GM18951 (cell line): ENCODE results near the gene TTLL10.

Experiments used
- POLR2A ChIP-seq: IDR thresholded peaks from 4 replicates; pipeline ENCODE4 v1.6.1; 2011; ENCODE audit warnings: mild to moderate bottlenecking; ENCODE audit not compliant: insufficient read length, insufficient read depth; ENCODE audit errors: extremely low read depth
- in situ Hi-C: fragments of 300-500 bp; cut with MboI; formaldehyde crosslinking; loops from one replicate; pipeline ENCODE4 v1.12.0; 2022; ENCODE audit warnings: low sequenced_read_pairs, mixed read lengths, inconsistent platforms; ENCODE audit not compliant: unreplicated experiment

TTLL10 gene

DNA sequence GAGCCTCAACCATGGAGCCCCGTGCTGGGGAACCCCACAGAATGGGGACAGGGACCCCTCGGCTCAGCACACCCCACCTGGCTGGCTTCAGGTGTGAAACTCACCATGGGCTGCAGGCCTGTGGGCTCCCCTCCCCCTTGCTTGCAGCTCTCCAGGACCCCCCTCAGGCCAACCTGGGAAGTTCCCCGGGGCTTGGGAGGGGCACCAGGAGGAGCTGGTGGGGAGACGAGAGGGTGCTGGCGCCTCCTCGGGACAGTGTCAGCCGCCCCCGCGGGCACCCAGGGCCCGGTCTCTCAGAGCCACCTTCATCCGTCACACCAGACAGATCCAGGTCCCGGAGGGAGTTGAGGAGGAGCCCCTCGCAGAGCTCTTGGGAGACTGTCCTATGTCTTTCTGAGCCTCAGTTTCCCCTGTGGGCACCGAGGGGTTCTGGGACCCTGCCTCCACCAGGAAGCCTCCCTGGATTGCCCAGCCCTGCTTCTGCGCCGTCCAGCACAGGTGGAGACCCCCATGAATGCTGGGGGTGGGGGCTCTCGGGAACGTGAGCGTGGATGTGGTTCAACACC is 33.4 kb downstream of the TTLL10 start:
- TF ChIP-seq POLR2A = no peak
- in situ Hi-C loops = no loop called here

DNA sequence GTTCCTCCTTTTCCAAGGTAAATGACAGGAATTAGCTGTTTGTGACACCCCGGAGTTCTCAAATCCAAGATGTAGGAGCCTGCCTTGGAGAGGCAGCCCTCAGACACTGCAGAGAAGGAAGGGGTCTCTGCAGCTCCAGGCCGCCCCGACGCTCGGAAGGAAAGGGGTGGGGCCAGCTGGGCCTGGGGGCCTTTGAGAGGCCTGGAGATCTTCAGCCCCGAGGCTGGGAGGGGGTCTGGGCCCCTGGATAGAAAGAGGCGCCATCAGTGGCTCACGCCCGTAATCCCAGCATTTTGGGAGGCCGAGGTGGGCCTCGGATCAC is 33.9 kb downstream of the TTLL10 start:
- TF ChIP-seq POLR2A = no peak

DNA sequence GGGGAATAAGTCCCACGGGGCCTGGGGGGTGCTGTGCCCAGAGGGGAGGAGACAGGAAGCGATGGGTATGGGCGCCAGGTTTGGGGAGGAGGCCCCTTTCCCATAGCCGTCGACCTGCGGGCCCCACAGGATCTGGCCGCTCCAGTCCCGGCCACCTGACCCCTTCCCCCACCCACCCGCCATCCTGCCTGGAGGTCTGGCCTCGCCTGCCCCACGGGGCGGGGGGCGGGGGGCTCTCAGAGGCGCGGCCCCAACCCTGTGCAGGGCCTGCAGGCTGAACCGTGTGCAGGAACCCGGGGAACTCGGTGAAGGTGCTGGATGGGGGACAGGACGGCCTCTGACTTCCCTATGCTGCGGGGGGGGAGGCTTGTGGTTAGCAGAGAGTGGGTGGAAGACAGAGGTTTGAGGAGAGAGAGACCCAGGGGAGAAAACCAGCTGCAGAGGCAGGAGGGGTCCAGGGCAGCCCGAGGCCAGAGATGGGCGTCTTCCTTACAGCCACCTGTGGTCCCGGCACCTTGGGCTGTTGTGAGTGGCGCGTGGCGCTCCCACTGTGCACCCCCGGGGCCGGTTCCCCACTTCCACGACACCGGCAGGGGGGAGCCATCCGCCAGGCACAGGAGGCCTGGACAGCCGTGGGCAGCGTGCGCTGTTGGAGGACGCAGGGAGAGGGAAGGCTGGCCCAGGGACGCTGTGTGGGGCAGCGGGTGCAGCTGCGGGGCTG is 35.2 kb downstream of the TTLL10 start:
- TF ChIP-seq POLR2A = no peak
- in situ Hi-C loops = no loop called here

More for the DNA sequence above, 33.9 kb downstream of the TTLL10 start:
- in situ Hi-C loops = no loop called here

DNA sequence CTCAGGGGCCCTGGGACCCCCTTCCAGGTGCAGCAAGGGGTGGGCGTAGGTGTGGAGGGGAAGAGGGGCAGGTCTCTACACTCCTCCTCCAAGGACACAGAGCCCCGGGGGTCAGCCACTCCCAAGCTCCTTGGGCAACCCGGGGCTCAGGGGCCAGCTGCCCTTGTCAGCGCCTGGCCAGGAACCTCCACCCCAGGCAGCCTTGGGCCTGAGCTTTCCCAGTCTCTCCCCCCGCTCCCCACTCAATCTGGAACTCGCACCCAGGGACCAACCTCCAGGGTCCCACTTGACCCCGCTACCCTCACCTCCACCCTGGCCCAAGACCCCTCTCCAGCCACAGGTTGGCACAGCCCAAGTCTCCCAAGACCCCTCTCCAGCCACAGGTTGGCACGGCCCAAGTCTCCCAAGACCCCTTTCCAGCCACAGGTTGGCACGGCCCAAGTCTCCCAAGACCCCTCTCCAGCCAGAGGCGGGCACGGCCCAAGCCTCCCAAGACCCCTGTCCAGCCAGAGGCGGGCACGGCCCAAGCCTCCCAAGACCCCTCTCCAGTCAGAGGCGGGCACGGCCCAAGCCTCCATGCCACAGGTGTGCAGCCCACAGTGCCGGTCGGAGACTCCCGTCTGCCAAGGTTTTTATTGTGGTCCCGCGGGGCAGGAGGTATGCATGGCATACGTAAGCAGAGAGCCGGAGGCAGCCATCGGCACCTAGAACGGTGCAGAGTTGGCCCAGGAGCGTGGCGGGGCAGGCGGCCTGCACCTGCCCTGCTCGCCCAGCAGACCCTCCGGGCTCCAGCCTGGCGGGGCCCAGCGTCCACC is 37.3 kb downstream of the TTLL10 start:
- no peak for TF ChIP-seq POLR2A
- in situ Hi-C loops = no loop called here

DNA sequence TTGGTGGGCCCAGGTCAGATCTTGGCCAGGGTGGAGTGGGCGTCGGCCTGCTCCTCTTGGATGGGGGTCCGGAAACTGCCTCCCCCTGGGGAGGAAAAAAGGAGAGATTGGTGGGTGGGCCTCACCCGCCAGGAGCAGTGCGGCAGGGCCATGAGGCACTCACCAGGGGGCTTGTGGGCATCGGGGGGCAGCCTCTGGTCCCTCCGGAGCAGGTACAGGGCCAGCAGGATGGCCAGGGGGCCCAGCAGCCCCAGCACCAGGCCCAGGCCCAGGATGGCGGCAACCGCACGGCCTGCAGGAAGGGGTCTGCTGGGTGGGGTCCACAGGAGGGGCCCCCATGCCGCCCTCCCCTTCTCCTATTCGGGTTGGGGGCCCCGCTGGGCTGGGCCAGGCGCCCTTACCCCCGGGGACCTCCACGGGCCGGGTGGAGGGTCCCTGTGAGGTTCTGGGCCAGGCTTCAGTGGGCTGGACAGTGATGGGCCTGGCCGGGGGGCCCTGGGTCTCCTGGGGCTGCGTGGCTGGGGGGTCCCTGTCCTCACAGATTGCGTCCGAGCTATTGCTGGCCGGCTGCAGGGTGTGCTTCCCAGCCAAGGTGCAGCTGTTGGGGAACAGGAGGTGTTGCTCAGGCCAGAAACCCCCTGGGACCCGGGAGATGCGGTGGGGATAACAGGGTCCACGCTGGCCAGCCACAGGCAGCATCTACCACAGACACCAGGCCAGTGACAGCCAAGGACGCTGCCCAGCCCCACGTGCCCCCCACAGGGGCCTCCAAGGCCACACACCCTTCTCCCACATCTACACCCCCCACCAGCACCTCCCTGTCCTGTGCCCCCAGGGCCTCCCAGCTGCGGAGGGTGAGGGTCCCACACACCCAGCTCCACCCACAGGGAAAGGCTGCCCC is 38.1 kb downstream of the TTLL10 start:
- in situ Hi-C loops = no loop called here
- TF ChIP-seq POLR2A = no peak

DNA sequence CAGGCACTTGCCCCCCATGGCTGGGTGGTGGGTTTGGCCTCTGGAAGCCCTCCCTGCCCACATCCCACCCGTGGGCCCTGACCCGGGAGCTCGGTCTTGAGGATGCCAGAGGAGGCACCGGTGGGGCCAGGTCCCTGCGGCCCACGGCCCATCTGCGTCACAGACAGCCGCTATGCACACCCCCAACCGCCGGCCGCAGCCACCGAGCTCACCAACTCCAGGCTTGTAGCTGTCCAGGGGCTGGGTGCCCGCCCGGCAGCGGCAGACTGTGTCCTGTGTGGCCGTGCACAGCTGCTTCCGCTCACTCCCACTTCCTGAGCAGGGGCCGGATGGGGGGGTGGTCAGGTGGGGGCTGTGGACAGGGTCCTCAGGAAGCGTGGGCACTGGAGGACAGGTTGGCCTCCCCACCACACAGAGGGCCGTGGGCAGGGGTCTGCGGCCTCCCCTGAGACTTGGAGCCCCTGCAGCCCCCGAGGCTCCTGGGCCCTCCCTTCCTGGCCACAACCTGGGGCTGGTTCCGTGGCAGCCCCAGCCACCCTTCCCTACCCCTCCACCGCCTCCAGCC is 39.2 kb downstream of the TTLL10 start:
- no peak for TF ChIP-seq POLR2A
- in situ Hi-C loops = no loop called here

DNA sequence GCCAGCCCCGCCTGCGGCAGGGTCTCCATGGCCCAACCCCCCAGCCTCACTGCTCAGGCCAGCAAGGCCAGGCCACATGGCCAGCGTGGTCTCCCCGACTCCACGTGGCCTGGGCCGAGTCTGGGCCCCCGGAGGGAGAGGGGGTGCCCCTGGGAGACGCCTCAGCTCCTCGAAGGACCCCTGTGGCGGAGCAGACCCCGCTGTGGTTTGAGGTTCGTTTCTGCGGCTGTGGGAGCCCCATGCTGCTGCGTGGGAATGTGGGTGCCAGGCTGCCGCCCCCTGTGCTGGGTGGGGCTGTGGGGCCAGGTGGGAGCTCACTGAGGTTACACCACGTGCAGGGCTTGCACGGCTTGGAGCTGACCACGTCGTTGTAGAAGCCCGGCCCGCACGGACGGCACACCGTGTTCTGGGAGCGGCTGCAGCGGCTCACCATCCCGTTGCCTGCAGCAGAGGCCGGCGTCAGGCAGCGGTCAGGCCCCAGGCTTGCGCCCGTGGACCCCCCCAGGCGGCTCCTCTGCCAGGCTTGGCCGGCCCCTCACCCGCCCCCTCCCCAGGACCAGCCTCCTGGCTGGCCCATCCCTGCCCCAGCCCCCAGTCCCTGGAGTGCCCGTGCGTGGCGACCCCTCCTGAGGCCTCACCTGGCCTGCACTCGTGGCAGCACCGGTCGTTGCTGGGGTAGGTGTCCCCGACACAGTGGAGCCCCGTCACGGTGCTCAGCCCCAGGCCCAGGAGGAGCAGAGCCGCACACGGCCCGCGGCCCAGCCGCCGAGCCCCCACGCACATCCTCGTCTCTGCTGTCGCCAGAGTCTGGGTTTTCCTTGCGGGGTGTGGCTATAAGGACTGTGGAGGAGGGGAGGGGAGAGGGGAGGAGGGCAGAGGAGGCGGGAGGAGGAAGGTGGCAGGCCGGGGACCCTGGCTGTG is 39.9 kb downstream of the TTLL10 start, which contains the start of gene TNFRSF4:
TNFRSF4 (minus strand) TSS at position 809 of the 921 bp plus-strand sequence; CDS start at position 783, 26 bp downstream.
- in situ Hi-C loops = no loop called here
- no peak for TF ChIP-seq POLR2A

DNA sequence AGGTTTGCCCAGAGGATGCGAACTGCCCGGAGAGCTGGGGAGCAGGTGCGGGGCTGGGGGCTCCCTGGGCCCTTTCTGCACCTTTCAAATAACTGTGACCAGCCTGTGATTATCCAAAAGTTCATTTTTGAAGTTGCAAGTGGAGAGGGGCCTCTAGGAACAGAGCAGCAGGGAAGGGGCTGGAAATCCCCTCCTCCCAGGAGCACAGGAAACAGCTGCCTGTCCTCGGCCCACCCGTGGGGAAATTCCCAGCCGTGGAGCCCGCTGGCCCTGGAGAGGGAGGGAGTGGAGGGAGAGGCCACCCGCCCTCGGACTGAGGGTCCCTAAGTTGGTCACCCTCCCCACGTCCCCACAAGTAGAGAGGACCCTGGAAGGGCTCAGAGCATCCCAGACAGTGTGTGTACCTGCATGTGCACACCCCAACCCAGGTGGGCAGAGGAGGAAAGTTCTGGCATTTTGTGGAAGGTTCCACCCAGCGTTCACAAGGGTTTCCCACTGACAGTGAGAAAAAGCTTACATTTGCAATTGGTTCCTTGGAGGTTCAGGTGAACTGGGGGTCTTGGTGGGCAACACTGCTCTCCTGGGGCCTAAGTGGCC is 41.5 kb downstream of the TTLL10 start:
- in situ Hi-C loops = no loop called here
- no peak for TF ChIP-seq POLR2A

DNA sequence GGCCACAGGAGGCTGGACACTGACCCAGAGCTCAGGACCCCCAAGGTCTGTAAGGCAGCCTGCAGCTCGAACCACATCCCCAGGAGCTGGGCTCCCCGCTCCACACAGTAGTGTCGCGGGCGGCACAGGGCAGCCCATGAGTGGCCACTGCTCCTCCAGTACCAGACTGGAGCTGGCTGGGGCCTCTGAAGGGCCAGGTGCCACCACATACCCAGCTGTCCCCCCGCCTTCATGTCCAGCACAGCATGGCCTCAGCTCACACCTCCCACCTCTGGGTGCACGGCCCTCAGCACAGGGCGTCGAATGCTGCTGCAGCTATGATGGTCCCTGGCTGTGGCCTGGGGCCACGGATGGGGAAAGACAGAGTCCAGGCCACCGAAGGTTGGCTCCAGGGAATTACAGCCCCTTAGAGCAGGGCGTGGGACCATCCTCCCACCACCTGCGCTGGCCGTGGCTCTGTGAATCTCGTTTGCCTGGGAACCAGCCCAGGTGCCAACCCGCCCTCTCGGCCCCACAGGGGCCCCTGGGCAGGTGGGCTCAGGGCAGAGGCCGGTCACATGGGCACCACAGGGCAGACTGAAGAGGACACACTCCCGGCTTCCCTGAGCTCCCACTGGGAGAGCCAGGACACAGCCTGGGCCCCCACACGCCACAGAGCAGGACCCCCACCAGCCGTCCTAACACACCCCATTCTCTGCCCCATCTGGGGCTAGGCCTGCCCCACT is 42.4 kb downstream of the TTLL10 start:
- no peak for TF ChIP-seq POLR2A
- in situ Hi-C loops = no loop called here

DNA sequence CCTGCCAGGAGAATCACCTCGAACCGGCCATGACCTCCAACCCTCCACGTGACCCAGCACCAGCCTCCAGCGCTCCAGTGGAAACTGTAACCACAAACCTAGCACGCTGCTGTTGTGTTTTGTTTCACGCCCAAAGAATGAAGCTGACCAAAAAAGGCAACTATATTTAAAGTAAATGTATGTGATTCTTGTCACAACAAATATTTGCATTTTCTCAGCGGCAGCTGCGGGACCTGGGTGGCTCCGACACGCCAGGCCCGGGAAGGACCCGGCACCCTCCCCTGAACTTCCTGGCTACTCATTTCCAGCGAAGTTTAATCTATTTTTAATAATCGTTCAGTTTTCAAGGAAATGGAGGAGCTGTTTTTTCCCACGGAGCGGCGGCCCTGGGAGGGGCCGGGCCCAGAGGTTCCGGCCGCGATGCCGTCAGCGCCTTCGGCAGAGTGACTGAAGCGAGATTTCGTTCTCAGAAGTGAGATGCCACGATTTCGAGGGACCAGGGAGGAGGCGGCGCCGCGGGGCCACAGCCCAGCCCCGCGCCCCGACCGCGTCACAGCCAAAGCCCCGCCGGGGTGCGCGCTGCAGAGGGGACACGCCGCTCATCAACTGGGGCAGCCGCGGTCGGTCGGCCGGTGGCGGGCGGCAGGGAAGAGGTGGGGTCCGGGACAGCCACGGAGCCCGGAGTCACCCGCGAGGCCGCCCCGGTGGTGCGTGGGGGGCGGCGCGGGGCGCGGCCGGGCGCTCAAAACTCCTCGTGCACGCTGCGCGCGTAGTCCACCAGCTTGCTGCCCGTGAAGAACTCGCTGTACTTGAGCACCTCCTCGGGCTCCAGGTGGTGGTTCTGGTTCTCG is 43.3 kb downstream of the TTLL10 start:
- no peak for TF ChIP-seq POLR2A
- in situ Hi-C loops = no loop called here
